Activated T-helper 17 cell treated with anti-CD3 and anti-CD28 coated beads, Interleukin-2, amount 50 U/mL, for 72 hours (primary cell): ENCODE measurements around the gene DIPK1B. TPM values are rescaled to one million over a fixed set of nuclear protein-coding genes. Genes with fewer than 3 reads are reported as not detected.
A peak's percentile ranks its signal among the peaks of the same experiment; 100 is the strongest.

Source experiments
- ATAC-seq: fragments of 150-1000 bp; cut with Tn5 transposase; replicated peaks from 2 replicates; pipeline ENCODE4 v1.10.0; 2021; ENCODE audit warnings: mild to moderate bottlenecking, moderate library complexity
- H3K27ac Mint-ChIP-seq: one replicate; pipeline ENCODE4 v1.8.0; 2022; ENCODE audit warnings: mixed read lengths
- H3K27me3 Mint-ChIP-seq: one replicate; pipeline ENCODE4 v1.8.0; 2022; ENCODE audit warnings: mixed read lengths
- H3K36me3 Mint-ChIP-seq: one replicate; pipeline ENCODE4 v1.8.0; 2022; ENCODE audit warnings: low read depth, mild to moderate bottlenecking, mixed read lengths
- H3K4me1 Mint-ChIP-seq: one replicate; pipeline ENCODE4 v1.8.0; 2022; ENCODE audit warnings: mixed read lengths
- H3K4me3 Mint-ChIP-seq: one replicate; pipeline ENCODE4 v1.8.0; 2022; ENCODE audit warnings: mild to moderate bottlenecking, mixed read lengths
- H3K9me3 Mint-ChIP-seq: one replicate; pipeline ENCODE4 v1.8.0; 2022; ENCODE audit warnings: mixed read lengths
- total RNA-seq, 2 donors: library from RNA; stranded (reverse); gene quantifications; one replicate each; pipeline ENCODE4 v1.2.3, GENCODE V29; 2022

DIPK1B gene
- total RNA-seq, 2 donors from 2014 or later, result not detected

DNA sequence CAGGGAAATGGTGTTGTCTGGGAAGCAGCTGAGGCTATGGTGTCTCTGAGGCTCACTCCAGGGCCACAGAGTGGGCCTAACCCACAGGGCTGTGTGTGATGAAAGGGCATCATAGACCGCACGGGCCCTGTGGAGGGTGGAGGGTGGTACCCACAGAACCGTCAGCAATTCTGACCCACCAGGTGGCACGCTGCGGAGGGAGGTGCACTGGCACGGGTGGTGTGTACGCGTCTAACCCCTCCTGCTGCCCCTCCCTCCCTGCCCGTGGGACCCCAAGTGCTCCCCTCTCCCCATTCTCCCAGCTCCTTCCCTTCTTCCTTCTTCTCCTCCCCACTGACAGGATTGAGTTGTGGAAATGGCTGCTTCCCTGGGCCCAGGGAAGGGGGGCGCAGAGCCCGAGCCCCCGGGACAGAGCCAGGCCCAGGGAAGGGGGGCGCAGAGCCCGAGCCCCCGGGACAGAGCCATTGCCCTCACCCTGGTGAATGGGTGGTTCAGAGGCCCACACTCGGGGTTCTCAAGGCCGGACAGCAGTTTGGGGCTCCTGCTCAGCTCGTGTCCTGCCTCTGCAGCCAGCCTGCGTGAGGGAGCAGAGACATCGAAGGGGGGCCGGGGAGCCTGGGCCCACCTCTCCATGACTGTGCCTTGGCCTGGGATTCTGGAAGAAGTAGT, 23.6 kb downstream of the DIPK1B start:
- Mint-ChIP-seq H3K4me1 (peaks cover 6% of the 10 kb centered on the region), H3K27ac (no peak overlapping the region), H3K9me3 (no peaks in the 10 kb centered on the region), H3K36me3 (no peaks in the 10 kb centered on the region), H3K4me3 (no peak overlapping the region), H3K27me3 (no peaks in the 10 kb centered on the region)
- ATAC-seq, result no peak

DNA sequence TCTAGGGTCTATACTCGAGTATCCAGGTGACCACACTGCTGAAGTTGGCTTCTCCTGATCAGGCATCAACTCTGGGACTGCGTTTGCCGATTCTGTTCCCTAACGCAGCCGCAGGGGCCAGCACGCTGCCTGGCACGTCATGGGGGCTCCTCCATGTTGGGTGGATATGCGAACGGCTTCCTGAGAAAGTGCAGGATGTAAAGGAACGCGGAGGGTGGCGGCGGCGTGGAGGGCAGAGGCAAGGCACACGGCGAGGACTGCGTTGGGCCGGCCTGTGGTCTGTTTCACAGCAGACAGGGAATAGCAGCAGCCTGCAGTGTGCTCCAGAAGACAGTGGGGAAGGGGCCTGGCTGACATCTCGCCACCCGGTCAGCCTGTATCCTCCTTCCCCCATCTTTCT, 26.6 kb downstream of the DIPK1B start:
- no peaks in the 10 kb centered on the region for H3K4me1 Mint-ChIP-seq

DNA sequence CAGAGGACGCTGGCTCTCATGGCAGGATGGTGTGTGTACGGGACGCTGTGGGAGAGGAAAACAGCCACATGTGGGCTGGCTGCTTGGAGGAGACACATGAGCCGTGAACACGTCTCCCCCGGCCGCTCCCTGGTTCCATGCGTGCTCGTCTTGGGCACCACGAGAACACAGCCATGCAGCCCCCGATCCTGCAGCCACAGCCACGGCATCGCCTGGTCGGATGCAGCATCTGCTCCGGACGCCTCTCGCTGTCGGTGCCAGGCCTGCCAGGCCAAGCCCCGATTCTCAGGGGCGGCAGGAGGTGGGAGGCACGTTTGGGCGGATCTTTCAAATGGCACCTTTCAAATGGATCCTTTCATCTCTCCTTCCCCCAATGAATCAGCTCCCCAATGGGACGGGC, 27.1 kb downstream of the DIPK1B start:
- no peak overlapping the region for H3K27ac Mint-ChIP-seq
- ATAC-seq, result no peak
- H3K36me3 Mint-ChIP-seq, result no peaks in the 10 kb centered on the region
- H3K4me1 Mint-ChIP-seq, result no peaks in the 10 kb centered on the region
- H3K27me3 Mint-ChIP-seq, result no peaks in the 10 kb centered on the region
- H3K9me3 Mint-ChIP-seq, result no peaks in the 10 kb centered on the region
- H3K4me3 Mint-ChIP-seq, result no peak overlapping the region

More for the DNA sequence above, 26.6 kb downstream of the DIPK1B start:
- no peaks in the 10 kb centered on the region for H3K36me3 Mint-ChIP-seq
- no peak overlapping the region for H3K4me3 Mint-ChIP-seq
- ATAC-seq, result no peak
- H3K27me3 Mint-ChIP-seq, result no peaks in the 10 kb centered on the region
- no peak overlapping the region for H3K27ac Mint-ChIP-seq
- no peaks in the 10 kb centered on the region for H3K9me3 Mint-ChIP-seq

DNA sequence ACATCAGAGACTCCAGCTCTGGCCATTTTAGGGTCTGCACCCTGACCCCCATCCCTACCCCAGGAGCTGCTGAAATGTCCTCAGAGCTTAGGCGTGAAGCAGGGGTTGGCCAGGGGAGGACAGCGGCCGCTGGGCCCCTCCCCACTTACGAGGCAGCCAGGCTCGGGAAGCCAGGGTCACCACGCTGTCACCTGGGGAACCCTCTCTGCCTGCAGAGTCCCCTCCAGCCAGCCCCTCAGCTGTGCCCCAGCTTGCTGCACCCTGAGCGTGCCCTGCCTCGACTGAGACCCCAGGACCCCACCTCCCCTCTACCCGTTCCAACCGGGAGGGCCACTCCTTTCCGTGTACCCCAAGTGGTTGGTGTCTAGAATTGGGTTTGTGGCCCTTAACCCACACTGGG, 27.7 kb downstream of the DIPK1B start:
- no peaks in the 10 kb centered on the region for H3K4me1 Mint-ChIP-seq
- H3K9me3 Mint-ChIP-seq, result no peaks in the 10 kb centered on the region
- H3K36me3 Mint-ChIP-seq, result no peaks in the 10 kb centered on the region

DNA sequence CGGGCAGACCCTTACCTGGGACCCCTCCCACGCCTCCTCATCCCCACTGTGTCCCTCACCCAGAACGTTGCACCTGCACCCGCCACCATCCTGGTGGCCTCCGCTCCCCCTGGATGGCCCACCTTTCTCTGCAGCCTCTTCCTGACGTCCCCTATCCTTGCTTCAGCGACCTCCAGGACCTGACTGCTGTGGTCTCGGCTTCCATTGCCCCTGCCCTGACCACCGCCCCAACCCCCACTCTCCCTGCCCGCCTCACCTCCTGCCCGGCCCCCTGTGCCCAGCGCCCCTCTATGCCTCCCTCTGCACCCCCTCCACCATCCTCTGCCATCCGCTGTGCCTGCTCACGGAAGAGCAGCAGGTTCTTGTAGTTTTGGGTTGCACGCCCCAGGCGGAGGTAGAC, 28.1 kb downstream of the DIPK1B start:
- no peaks in the 10 kb centered on the region for H3K27me3 Mint-ChIP-seq
- H3K36me3 Mint-ChIP-seq, result no peaks in the 10 kb centered on the region
- no peaks in the 10 kb centered on the region for H3K4me1 Mint-ChIP-seq
- H3K9me3 Mint-ChIP-seq, result no peaks in the 10 kb centered on the region
- no peak overlapping the region for H3K27ac Mint-ChIP-seq
- no peak overlapping the region for H3K4me3 Mint-ChIP-seq
- no peak for ATAC-seq

More for the DNA sequence above, 27.7 kb downstream of the DIPK1B start:
- Mint-ChIP-seq H3K27ac (no peak overlapping the region), H3K4me3 (no peak overlapping the region), H3K27me3 (no peaks in the 10 kb centered on the region)
- no peak for ATAC-seq

DNA sequence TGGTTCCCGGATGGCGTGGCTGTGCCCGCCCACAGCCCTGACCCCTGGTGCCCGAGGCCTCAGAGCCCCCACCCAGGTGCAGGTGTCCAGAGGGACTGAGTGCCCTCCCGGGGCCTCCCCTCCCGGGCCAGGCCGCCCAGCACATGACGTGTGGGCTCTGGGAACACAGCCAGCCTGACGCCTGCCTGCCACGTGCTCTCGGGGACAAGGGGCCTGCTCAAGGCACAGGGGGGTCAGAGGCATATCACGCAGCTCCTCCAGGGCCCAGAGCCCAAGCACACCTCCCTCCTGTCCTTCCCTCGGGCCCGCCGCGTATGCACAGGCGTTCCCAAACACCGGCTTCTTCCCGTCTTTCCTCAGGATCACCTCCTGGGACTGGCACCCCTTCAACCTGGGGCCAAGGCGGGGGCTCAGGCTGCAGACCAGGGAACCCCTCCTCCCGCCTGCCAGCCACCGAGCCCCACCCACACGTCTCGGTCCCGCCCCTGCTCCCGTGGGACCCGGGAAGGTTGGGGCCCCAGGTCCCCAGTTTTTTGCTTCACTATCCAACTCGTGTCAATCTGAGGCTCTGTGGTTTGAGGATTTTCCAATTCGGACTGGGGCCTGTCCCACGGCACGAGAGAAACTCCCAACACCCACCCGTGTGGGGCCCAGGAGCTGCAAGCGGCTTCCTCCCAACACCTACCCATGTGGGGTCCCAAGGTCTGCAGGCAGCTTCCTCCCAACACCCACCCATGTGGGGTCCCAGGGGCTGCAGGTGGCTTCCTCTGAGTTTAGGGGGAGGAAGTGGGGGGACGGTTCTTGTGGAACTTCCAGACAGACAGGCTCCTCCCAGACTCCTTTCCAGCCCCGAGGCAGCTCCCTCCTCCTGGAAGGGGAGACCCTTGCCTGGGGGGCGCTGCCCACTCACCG, 28.9 kb downstream of the DIPK1B start:
- H3K4me3 Mint-ChIP-seq, result peak overlapping the region; percentile 61
- H3K27me3 Mint-ChIP-seq, result no peaks in the 10 kb centered on the region
- H3K36me3 Mint-ChIP-seq, result no peaks in the 10 kb centered on the region
- H3K4me1 Mint-ChIP-seq, result no peaks in the 10 kb centered on the region
- H3K9me3 Mint-ChIP-seq, result no peaks in the 10 kb centered on the region
- peak; percentile 23 for ATAC-seq
- H3K27ac Mint-ChIP-seq, result no peak overlapping the region

DNA sequence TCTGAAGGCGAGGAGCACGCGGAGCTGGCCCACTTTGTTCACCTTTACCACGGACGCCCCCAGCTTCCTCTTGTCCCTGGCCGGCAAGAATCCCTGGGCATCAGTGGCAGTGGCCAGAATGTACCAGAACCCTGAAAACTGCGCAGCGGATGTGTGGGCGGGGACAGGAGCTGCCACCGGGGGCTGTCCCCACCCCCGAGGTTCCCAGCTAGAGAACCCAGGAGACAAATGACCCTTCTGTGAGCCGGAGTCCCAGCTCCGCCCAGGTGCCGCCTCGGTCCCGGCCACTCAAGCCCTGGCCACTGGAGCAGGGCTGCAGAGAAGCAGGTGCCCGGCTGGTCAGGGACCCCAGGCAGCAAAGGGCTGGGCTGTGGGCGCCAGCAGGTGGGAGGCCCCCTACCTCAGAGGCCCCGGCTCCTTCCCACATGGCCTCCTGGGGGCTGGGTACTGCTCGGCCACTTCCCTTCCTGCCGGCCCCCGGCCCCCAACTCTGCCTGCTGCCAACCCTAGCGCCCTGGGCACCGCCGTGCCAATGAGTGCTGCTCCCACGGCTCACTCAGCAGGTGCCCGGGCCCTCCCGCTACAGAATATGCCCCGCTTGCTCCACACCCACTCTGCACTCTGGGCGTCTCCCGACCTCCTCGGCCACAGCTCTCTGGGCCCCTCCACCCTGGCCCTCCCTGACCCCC, 29.7 kb downstream of the DIPK1B start:
- peaks cover 2% of the 10 kb centered on the region for H3K27me3 Mint-ChIP-seq
- no peaks in the 10 kb centered on the region for H3K9me3 Mint-ChIP-seq
- peak; percentile 82 for ATAC-seq
- no peaks in the 10 kb centered on the region for H3K36me3 Mint-ChIP-seq
- peak overlapping the region; percentile 61 for H3K4me3 Mint-ChIP-seq
- no peak overlapping the region for H3K27ac Mint-ChIP-seq
- H3K4me1 Mint-ChIP-seq, result no peaks in the 10 kb centered on the region

DNA sequence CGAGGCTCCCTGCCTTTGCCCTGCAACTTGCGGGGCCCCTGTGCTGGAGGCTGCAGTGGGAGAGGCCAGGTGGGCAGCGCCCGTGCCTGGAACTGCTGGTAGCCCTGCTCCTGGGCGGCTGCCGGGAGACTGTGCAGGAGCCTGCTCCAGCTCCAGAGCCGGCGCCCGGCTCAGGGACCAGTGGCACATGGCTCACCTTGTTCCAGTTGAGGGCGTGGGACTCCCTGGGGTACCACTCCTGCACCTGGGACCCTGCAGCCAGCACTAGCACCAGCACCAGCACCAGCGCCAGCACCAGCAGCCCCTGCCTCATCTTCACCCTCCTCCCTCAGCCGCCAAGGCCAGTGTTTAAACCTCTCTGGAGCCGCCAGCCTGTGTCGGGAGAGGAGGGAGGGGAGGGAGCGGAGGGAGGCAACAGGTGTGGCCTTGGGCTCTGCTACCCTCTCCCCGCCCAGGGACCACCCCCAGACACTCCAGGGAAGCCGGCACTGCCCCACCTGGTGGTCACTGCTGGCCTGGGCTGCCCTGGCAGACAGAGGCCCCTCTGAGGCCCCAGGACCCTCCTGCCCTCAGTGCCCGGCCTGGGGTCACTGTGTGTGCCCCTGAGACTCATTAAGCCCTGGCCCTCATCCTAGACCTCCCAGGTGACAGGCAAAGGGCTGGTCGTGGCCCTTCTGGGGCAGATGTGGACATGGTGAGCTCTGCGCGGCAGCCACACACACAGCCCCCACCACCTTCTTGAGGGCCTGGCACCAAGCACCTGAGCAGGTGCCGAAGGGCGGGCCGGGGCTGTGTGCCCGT, 30.4 kb downstream of the DIPK1B start, which contains the start of gene LCN10:
LCN10 (minus strand) TSS at position 350 of the 801 bp plus-strand sequence; CDS start at position 313, 37 bp downstream.
- no peaks in the 10 kb centered on the region for H3K36me3 Mint-ChIP-seq
- ATAC-seq, result no peak
- no peaks in the 10 kb centered on the region for H3K9me3 Mint-ChIP-seq
- no peaks in the 10 kb centered on the region for H3K4me1 Mint-ChIP-seq
- H3K4me3 Mint-ChIP-seq, result peak within 1 kb of the TSS; percentile 61
- peaks cover 3% of the 10 kb centered on the region for H3K27me3 Mint-ChIP-seq
- no peak within 1 kb of the TSS for H3K27ac Mint-ChIP-seq

DNA sequence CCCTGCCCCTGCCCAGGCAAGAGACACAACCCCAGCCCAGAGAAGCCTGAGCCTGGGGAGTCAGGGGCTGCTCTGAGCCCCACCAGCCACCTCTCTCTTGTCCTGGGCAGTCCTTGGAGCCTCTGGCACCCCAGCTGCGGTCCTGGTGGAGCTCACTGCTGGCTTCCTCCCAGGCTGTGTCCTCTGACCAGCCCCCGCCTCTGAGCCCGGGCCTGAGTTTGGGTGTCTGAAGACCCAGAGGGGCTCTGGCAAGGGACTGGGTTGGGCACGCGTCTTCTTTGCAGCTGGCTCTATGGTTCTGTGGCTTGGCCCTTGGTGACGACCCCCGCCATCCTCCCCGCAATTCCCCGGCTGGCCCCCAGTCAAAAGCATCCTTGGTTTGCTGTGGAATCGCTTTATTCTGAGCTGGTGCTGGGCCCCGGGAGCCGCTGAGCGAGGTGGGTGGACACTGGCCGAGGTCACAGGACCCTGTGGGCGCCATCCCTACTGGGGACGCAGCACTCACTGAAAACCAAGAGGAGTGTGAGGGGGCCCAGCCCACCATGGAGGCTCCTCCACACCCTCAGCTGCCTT, 31.4 kb downstream of the DIPK1B start:
- Mint-ChIP-seq H3K9me3 (no peaks in the 10 kb centered on the region), H3K27me3 (peaks cover 6% of the 10 kb centered on the region), H3K4me3 (no peak overlapping the region), H3K27ac (no peak overlapping the region), H3K4me1 (no peaks in the 10 kb centered on the region), H3K36me3 (no peaks in the 10 kb centered on the region)
- ATAC-seq, result no peak

DNA sequence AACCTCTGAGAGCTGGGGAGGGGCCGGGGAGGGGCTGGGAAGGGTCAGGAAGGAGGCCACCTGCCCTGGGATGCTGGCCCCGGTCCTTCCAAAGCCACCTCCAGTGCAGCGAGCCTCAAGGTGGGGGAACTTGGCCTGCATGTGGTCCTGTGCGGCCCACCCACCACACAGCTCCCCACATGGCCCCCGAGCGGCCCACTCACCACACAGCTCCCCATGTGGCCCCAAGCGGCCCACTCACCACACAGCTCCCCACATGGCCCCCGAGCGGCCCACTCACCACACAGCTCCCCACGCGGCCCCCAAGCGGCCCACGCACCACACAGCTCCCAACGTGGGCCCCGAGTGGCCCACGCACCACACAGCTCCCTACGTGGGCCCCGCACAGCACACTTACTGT, 32.4 kb downstream of the DIPK1B start:
- Mint-ChIP-seq H3K4me1 (no peaks in the 10 kb centered on the region), H3K27ac (no peak overlapping the region), H3K36me3 (no peaks in the 10 kb centered on the region), H3K27me3 (peaks cover 6% of the 10 kb centered on the region), H3K9me3 (no peaks in the 10 kb centered on the region), H3K4me3 (no peak overlapping the region)
- no peak for ATAC-seq

DNA sequence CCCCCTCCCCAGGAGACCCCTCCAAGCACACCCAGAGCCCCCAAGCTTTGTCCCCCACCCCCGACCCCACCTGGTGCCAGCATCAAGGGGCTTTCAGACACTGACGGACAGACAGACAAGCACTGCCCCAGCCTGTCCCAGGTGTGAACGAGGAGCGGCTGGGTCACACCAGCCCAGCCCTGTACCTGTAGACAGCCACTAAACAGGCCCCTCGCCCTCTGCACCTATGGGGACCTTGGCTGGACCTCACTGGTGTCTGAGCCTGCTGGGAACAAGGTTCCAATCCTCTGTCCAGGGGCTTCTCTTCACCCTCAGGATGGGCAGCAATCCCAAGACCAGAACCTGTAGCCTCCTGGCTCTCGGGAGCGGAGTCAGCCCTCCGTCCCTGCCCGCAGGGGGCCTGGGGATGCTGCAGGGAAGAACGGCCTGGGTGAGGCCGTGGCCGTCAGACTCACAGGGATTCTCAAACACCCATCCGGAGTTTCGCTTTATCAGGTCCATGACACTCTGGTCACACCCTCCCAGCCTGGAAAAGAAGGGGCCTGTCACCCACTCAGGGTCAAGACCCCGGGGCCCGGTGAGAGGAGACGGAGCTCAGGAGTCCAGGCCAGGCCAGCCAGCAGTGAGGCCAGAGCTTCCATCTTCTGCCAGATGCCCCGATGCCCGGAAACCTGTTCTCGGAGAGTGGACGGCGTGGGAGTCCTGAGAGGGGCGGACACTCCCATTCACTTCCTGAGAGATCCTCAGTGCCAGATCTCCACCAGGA, 33.2 kb downstream of the DIPK1B start:
- Mint-ChIP-seq H3K36me3 (no peaks in the 10 kb centered on the region), H3K4me3 (no peak overlapping the region), H3K27me3 (peaks cover 6% of the 10 kb centered on the region), H3K4me1 (no peaks in the 10 kb centered on the region), H3K27ac (no peak overlapping the region), H3K9me3 (no peaks in the 10 kb centered on the region)
- ATAC-seq, result no peak

DNA sequence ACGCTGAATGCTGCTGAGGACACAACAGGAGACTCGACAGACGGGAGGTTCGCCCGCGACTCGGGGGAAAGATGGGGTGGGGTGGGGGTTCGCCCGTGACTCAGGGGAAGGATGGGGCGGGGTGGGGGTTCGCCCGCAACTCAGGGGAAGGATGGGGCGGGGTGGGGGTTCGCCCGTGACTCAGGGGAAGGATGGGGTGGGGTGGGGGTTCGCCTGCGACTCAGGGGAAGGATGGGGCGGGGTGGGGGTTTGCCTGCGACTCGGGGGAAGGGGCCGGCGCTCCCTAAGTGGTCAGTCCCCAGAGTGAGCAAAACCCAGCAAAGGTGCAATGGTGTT, 33.8 kb downstream of the DIPK1B start:
- Mint-ChIP-seq H3K27me3 (peaks cover 6% of the 10 kb centered on the region), H3K27ac (no peak overlapping the region), H3K4me3 (no peak overlapping the region), H3K36me3 (no peaks in the 10 kb centered on the region), H3K4me1 (no peaks in the 10 kb centered on the region), H3K9me3 (no peaks in the 10 kb centered on the region)
- no peak for ATAC-seq

DNA sequence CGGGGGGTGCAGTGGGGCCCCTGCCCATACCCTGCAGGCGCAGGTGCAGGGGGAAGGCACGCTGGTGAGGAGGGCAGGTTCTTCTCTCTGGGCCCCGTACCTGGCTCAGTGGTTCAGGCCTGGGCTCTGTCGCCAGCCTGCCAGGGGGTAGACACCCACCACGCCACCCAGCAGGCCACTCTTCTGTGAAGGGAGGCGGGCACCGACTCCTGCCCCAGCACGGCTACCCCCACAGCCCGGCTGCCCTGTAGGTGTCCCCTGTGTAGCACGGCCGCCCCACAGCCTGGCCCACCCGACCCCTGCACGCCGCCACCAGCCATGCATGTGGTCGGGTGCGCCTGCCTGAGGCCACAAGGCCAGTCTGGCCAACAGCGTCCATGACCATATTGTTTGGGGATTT, 34.2 kb downstream of the DIPK1B start:
- no peak overlapping the region for H3K4me3 Mint-ChIP-seq
- H3K9me3 Mint-ChIP-seq, result no peaks in the 10 kb centered on the region
- no peaks in the 10 kb centered on the region for H3K4me1 Mint-ChIP-seq
- H3K36me3 Mint-ChIP-seq, result no peaks in the 10 kb centered on the region
- H3K27me3 Mint-ChIP-seq, result peaks cover 6% of the 10 kb centered on the region
- no peak overlapping the region for H3K27ac Mint-ChIP-seq
- no peak for ATAC-seq
